Measurements from ENCODE around the gene EPHA10.

Gene EPHA10

GRCh38 chr1:37732111-37732780, 32.7 kb downstream of the EPHA10 start:
- Histone ChIP-seq H3K4me3 (ENCODE audit: low read depth, low read length) (no peak overlapping the region), H3K27me3 (ENCODE audit: control insufficient read depth, insufficient read depth, low read length) (peaks cover 74% of the 10 kb centered on the region), H3K36me3 (ENCODE audit: control insufficient read depth, insufficient read depth, low read length) (no peaks in the 10 kb centered on the region), H3K27ac (ENCODE audit: low read depth, low read length) (no peak overlapping the region), H3K9ac (ENCODE audit: low read length) (no peak overlapping the region), H3K4me1 (ENCODE audit: control insufficient read depth, insufficient read depth, low read length) (no peaks in the 10 kb centered on the region), H3K9me3 (ENCODE audit: control insufficient read depth, insufficient read depth, low read depth, low read length) (no peaks in the 10 kb centered on the region)

DNA sequence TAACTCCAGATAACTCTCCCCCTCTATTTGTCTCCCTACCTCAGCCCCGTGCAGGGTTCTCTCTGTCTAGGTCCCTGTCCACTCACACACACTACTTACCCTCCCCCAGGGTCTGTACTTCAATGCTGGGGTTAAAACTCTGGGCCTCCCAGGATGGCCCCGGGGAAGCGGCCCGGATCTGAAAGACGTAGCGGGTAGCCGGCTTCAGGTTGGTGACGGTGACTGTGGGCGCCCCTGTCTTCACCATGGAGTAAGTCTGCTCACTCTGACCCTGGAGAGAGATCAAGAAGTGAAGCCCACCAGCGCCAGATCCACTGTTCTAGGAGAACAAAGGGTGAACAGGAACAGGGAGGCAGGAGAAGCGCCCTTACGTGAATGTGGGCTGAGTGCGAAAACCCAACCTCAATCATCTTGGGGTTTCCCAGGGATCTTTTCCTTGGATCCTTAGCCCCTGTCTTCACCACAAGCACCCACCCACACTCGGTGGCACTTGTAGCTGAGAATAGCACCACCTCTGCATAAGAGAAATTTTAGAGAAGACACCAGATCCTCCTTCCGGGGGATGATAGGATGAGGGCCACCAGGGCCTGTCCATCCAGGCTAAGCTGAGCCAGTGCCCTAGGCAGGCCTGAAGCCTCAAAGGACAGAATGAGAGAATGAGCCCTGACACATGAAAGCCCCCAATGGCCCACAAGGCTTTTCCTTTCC, 33.5 kb downstream of the EPHA10 start:
- Histone ChIP-seq H3K4me3 (ENCODE audit: low read depth, low read length) (no peak overlapping the region), H3K9me3 (ENCODE audit: control insufficient read depth, insufficient read depth, low read depth, low read length) (no peaks in the 10 kb centered on the region), H3K27me3 (ENCODE audit: control insufficient read depth, insufficient read depth, low read length) (peaks cover 74% of the 10 kb centered on the region)

DNA sequence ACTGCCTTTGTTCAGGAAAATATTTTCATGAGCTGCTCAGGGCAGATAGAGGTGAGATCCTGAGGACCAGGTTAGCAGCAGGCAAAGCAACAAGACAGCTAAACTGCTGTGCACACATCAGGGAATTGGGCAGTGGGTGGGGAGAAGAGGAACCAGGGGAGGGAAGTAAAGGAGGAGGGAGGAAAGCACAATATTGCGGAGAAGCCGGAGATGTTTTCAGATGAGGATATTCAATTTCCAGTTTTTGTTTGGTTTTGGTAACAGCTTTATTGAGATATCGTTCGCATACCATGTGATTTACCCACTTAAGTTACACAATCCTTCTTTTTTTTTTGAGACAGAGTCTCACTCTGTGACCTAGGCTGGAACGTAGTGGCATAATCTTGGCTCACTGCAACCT, 34.5 kb downstream of the EPHA10 start:
- H3K27me3 ChIP-seq (ENCODE audit: control insufficient read depth, insufficient read depth, low read length), result peaks cover 69% of the 10 kb centered on the region
- H3K36me3 ChIP-seq (ENCODE audit: control insufficient read depth, insufficient read depth, low read length), result no peaks in the 10 kb centered on the region
- no peak overlapping the region for H3K4me3 ChIP-seq (ENCODE audit: low read depth, low read length)
- no peaks in the 10 kb centered on the region for H3K9me3 ChIP-seq (ENCODE audit: control insufficient read depth, insufficient read depth, low read depth, low read length)
- no peaks in the 10 kb centered on the region for H3K4me1 ChIP-seq (ENCODE audit: control insufficient read depth, insufficient read depth, low read length)
- no peak overlapping the region for H3K9ac ChIP-seq (ENCODE audit: low read length)
- H3K27ac ChIP-seq (ENCODE audit: low read depth, low read length), result no peak overlapping the region

More for the DNA sequence above, 33.5 kb downstream of the EPHA10 start:
- Histone ChIP-seq H3K4me1 (ENCODE audit: control insufficient read depth, insufficient read depth, low read length) (no peaks in the 10 kb centered on the region), H3K27ac (ENCODE audit: low read depth, low read length) (no peak overlapping the region), H3K9ac (ENCODE audit: low read length) (no peak overlapping the region), H3K36me3 (ENCODE audit: control insufficient read depth, insufficient read depth, low read length) (no peaks in the 10 kb centered on the region)

GRCh38 chr1:37728416-37728815, 36.5 kb downstream of the EPHA10 start:
- Histone ChIP-seq H3K27ac (ENCODE audit: low read depth, low read length) (no peak overlapping the region), H3K4me3 (ENCODE audit: low read depth, low read length) (no peak overlapping the region), H3K4me1 (ENCODE audit: control insufficient read depth, insufficient read depth, low read length) (peaks cover 4% of the 10 kb centered on the region; the same call in 1 of the 2 replicates), H3K9me3 (ENCODE audit: control insufficient read depth, insufficient read depth, low read depth, low read length) (no peaks in the 10 kb centered on the region), H3K9ac (ENCODE audit: low read length) (no peak overlapping the region), H3K36me3 (ENCODE audit: control insufficient read depth, insufficient read depth, low read length) (no peaks in the 10 kb centered on the region), H3K27me3 (ENCODE audit: control insufficient read depth, insufficient read depth, low read length) (peaks cover 51% of the 10 kb centered on the region)

GRCh38 chr1:37726751-37727585, 38.0 kb downstream of the EPHA10 start:
- Histone ChIP-seq H3K27me3 (ENCODE audit: control insufficient read depth, insufficient read depth, low read length) (peaks cover 46% of the 10 kb centered on the region), H3K4me3 (ENCODE audit: low read depth, low read length) (no peak overlapping the region), H3K9me3 (ENCODE audit: control insufficient read depth, insufficient read depth, low read depth, low read length) (no peaks in the 10 kb centered on the region), H3K36me3 (ENCODE audit: control insufficient read depth, insufficient read depth, low read length) (no peaks in the 10 kb centered on the region), H3K4me1 (ENCODE audit: control insufficient read depth, insufficient read depth, low read length) (peaks cover 9% of the 10 kb centered on the region; the same call in 1 of the 2 replicates), H3K9ac (ENCODE audit: low read length) (no peak overlapping the region), H3K27ac (ENCODE audit: low read depth, low read length) (no peak overlapping the region)

DNA sequence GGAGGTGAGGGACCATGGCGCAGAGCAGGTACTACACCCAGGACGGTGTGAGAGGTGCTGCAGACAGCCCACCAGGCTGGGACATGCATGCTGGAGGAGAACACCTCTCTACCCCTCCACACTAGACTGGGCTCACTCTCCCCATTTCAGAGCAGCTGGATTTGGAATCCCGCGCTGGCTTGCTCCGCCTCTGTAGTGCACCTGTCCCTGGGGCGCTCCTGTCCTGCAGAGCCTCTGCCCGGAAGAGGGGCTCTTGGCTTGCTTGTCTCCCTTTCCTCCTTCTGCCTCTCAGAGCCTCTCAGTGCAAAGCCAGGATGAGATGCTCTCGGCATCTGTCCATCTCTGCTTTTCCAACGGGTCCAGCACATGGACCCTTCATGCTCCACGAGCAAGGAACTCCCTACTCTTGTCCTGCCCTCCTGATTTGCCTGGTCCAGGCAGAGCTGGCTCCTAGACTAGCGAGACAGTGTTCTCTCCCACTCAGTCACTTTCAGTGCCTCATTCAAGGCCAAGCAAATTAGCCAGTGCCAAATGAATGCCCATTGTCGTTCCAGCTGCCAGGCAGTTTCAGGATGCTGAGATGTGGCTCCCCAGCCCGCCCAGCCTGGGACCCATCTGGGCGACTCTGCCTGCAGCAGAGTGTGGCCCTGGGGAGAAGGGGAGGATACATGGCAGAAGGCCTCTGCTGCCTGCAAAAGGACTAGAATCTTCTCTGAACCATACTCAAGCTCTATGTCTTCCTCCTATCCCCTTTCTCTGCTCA, 38.9 kb downstream of the EPHA10 start:
- peaks cover 9% of the 10 kb centered on the region; the same call in 1 of the 2 replicates for H3K4me1 ChIP-seq (ENCODE audit: control insufficient read depth, insufficient read depth, low read length)
- H3K9me3 ChIP-seq (ENCODE audit: control insufficient read depth, insufficient read depth, low read depth, low read length), result no peaks in the 10 kb centered on the region
- no peaks in the 10 kb centered on the region for H3K36me3 ChIP-seq (ENCODE audit: control insufficient read depth, insufficient read depth, low read length)
- H3K27ac ChIP-seq (ENCODE audit: low read depth, low read length), result no peak overlapping the region
- no peak overlapping the region for H3K4me3 ChIP-seq (ENCODE audit: low read depth, low read length)
- no peak overlapping the region for H3K9ac ChIP-seq (ENCODE audit: low read length)
- peaks cover 40% of the 10 kb centered on the region for H3K27me3 ChIP-seq (ENCODE audit: control insufficient read depth, insufficient read depth, low read length)

- H3K9ac ChIP-seq (ENCODE audit: low read length), result no peak overlapping the region
- no peaks in the 10 kb centered on the region for H3K36me3 ChIP-seq (ENCODE audit: control insufficient read depth, insufficient read depth, low read length)
- peaks cover 30% of the 10 kb centered on the region for H3K27me3 ChIP-seq (ENCODE audit: control insufficient read depth, insufficient read depth, low read length)
- H3K4me1 ChIP-seq (ENCODE audit: control insufficient read depth, insufficient read depth, low read length), result peaks cover 9% of the 10 kb centered on the region; the same call in 1 of the 2 replicates
- no peaks in the 10 kb centered on the region for H3K9me3 ChIP-seq (ENCODE audit: control insufficient read depth, insufficient read depth, low read depth, low read length)
- H3K27ac ChIP-seq (ENCODE audit: low read depth, low read length), result no peak overlapping the region
- no peak overlapping the region for H3K4me3 ChIP-seq (ENCODE audit: low read depth, low read length)
Measured at GRCh38 chr1:37724575-37724974, 40.3 kb downstream of the EPHA10 start.

DNA sequence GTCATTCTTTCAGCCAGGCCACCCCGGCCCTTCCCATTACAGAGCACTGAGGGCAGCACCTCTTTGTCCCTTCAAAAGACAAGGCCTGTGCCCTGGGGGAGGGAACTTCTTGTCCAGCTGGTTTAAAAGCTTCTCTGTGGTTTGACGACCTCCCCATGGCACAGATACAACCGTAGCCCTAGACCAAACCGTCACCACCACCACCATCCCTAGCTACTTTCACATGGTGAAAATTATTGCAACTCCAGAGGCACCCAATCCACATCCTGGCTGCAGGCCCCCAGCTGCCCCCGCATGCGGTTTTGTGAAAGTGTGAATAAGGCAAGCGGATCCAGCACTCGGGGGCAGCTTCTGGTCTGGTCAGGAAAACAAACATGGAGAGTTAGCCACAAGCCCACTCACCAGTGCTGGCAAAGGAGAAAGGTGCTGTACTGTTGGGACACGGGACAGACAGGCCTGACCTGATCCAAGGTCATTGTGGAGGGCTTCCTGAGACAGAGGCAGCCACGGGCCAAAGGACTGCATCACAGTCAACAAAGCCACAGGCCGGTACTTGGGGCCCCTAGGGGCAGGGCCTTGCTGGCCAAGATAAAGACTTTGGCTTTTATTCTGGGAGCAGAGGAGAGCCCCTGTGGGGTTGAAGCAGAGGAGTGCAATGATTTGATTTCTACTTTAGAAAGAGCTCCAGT, 41.4 kb downstream of the EPHA10 start:
- Histone ChIP-seq H3K9me3 (ENCODE audit: control insufficient read depth, insufficient read depth, low read depth, low read length) (no peaks in the 10 kb centered on the region), H3K36me3 (ENCODE audit: control insufficient read depth, insufficient read depth, low read length) (no peaks in the 10 kb centered on the region), H3K9ac (ENCODE audit: low read length) (no peak overlapping the region), H3K4me3 (ENCODE audit: low read depth, low read length) (no peak overlapping the region), H3K27me3 (ENCODE audit: control insufficient read depth, insufficient read depth, low read length) (peaks cover 21% of the 10 kb centered on the region), H3K27ac (ENCODE audit: low read depth, low read length) (no peak overlapping the region), H3K4me1 (ENCODE audit: control insufficient read depth, insufficient read depth, low read length) (peaks cover 9% of the 10 kb centered on the region; the same call in 1 of the 2 replicates)

- no peaks in the 10 kb centered on the region for H3K9me3 ChIP-seq (ENCODE audit: control insufficient read depth, insufficient read depth, low read depth, low read length)
- H3K36me3 ChIP-seq (ENCODE audit: control insufficient read depth, insufficient read depth, low read length), result no peaks in the 10 kb centered on the region
- H3K27me3 ChIP-seq (ENCODE audit: control insufficient read depth, insufficient read depth, low read length), result peaks cover 16% of the 10 kb centered on the region
- H3K4me3 ChIP-seq (ENCODE audit: low read depth, low read length), result no peak overlapping the region
- H3K9ac ChIP-seq (ENCODE audit: low read length), result no peak overlapping the region
- peaks cover 9% of the 10 kb centered on the region; the same call in 1 of the 2 replicates for H3K4me1 ChIP-seq (ENCODE audit: control insufficient read depth, insufficient read depth, low read length)
- no peak overlapping the region for H3K27ac ChIP-seq (ENCODE audit: low read depth, low read length)
Measured at GRCh38 chr1:37723072-37723389, 41.9 kb downstream of the EPHA10 start.

Measured in HUES6 (cell line).